ENCODE data around the gene RIMS1.

- TF ChIP-seq ETV1 (tag; conservative IDR thresholded peaks at IDR 0.05; ENCODE audit: low read depth) (no peak), GABPA (tag; conservative IDR thresholded peaks at IDR 0.05; ENCODE audit: low read depth) (no peak), SAFB2 (IDR thresholded peaks at IDR 0.05; ENCODE audit: borderline replicate concordance, low read depth, low read length, severe bottlenecking) (no peak), POLR2A (conservative IDR thresholded peaks at IDR 0.05) (no peak), ZFP1 (CRISPR knock-in tag; IDR thresholded peaks at IDR 0.05) (no peak), MAX (CRISPR knock-in tag; IDR thresholded peaks at IDR 0.05) (no peak), ZNF134 (CRISPR knock-in tag; conservative IDR thresholded peaks at IDR 0.05) (no peak), ZNF24 (IDR thresholded peaks at IDR 0.05) (no peak), ZNF609 (CRISPR knock-in tag; IDR thresholded peaks at IDR 0.05; ENCODE audit: borderline replicate concordance) (no peak)
Observed at GRCh38 chr6:72290620-72291019, 404.3 kb downstream of the RIMS1 start.
